ENCODE data around the gene LSM14B.

LSM14B gene

DNA sequence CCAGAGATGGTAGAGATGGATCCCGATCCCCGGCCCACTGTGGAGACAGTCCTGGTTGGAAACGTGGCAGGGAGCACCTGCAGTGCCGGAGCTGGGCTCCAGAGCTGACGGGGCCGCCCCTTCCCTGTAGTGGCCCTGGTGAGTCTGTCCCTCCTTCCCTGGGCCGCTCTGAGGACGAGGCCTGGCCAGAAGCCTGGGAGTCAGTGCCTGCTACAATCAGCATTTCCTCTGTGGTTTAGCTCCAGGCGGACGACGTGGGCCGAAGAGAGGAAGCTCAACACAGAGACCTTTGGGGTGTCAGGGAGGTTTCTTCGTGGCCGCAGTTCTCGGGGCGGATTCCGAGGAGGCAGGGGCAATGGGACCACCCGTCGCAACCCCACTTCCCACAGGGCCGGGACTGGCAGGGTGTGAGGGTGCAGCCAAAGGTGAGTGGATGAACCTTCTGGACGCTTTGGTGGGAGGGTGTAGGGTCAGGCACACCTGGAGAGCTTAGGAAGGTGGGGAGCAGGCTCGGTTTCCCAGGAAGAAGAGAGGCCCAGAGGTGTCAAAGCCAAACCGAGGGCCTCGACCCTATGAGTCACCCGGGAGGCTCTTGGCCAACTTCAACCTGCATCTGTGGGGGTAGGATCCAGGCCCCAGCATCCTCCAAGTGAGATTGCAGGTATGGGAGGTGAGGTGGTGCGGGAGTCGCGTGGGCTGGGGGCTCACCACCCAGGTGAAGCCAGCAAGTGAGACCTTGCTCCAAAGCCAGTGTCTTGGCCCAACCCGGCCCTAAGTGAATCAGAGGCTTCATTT lies 11.0 kb downstream of the LSM14B start:
- DNase-seq, result no peak

DNA sequence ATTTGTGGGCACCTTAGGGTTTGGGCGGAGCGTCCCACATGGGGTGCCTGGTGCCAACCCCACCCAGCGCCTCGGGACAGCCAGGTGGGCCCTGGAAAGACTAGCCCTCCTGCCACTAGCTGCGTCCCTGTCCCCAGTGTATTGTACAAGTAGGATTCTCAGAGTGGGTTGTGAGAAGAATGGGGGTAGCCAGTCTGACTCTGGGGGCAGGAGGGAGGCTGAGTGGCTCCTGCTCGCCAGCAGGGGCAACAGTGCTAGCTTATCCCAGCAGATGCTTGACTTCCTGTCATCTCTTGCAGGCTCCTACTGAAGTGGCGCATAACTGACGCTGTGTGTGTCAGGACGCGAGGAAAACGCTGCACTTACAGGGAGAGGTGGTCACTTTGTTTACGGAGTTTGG lies 11.6 kb downstream of the LSM14B start:
- DNase-seq, result no peak

DNA sequence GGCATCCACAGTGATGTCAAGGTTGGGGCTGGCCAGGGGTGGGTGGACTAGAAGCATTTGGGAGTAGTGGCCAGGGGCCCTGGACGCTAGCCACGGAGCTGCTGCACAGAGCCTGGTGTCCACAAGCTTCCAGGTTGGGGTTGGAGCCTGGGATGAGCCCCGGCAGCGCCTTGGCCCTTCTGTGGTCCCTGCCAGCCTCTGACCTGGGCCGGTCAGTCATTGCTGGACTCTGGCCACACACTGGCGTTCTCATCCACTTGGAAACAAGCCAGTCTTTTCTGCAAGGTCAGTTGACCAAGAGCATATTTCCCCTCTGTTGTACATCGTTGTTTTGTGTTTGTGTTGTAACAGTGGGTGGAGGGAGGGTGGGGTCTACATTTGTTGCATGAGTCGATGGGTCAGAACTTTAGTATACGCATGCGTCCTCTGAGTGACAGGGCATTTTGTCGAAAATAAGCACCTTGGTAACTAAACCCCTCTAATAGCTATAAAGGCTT lies 12.5 kb downstream of the LSM14B start:
- no peak for DNase-seq

DNA sequence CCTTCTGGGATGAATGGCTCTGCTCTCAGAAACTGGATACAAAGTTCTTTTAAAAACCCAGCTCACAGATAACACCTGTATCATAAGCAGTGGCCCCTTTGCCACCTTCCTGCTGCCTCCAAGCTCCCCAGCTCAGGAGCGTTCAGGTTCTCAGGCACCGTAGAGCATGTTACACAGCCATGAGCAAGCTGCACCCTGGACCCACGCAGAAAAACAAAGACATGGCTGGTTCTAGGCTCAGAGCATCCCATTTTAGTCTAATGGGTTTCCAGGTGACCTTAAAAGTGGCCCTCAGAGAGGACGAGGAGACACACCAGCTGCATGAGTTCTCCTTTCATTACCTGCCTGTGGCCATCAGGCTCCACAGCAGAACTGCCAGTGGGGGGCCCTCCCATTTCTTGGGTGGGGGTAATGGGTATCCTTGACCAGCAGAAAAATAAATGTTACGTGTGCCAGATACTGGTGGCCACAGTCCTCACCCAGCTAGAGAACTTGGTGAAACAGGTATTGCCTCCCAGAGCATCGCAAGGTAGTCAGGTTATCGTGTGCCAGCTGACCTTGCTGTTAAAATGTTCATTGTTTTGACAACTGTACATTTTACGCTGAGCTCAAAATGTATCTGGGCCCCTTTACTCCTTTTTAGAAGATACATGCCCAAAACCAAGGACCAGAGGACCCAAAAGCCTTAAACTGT lies 13.4 kb downstream of the LSM14B start:
- no peak for DNase-seq

DNA sequence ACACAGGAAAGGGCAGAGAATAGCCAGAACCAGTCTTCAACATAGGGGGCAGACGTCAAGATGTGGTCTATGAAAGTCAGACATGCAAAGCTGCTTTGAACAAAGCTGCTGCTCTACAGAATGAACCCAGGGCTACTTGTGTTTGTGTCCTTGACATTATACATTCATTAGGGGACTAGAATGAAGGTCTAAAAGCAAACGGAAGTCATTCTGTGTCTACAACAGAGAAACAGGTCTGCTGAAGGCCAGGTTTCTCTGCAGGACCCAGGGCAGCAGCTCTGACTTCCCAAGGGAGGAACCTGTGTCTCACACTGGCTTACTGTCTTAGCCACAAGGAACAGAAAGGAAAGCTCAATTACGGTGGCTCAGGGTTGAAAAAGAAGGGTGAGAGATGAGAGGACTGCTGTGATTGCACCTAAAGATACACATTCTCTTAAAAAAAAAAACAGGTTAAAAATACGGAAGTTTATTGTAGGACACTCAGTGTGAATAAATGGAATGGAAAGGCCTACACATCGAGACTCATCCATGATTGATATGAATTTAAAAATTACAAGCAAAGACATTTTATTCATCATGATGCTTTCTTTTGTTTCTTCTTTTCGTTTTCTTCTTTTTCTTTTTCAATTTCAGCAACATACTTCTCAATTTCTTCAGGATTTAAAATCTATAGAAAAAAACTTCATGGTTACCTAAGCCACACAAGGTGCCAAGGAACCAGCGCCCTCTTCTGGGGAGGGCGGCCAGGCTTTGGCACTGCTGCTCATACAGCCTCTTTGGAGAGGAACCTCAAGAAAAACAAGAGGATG lies 14.2 kb downstream of the LSM14B start:
- peak; percentile 66 for DNase-seq

DNA sequence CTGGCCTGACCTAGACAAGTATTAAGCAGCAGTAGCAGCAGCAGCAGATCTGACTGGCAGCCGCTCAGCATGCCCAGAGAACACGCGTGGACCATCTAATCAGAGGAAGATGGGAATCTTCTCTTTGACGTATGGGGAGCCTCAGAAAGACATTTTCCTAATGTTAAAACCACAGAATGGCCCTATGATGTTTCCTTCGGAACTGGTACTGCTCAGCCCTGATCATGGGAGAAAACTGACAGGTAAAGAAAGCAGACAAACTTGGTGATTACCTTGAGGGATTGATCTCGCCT lies 14.8 kb downstream of the LSM14B start:
- DNase-seq, result no peak

DNA sequence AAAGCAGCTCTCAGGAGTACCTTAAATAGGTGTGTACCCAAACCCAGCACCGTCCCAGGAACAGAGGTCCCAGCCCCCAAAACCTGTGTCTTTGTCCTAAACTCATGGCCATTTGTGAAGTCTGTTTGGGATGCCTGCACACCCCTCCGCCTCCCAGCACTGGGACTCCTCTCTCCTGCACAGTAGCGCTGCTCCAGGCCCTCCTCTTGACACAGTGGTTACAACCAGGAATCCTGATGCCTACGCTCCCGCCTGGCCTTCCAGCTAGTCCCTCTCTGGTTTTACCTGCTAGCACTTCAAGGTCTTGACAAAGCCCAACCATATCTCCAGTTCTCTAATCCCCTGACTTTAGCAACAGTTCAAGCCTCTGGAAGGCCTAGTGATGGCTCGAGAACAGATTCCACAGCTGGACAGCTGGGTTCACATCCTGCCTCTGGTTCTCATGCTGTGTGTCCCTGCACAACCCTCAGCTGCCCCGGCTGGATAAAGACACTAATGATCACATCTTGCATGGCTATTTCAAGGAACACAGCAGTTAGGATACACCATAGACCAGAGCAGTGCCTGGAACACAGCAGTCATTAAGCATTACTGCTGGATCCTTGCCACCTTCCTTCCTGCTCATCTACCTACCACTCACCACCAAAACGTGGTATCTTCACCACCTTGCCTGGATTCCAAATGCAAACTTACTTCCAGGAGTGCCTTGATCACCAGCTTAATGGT lies 15.4 kb downstream of the LSM14B start:
- DNase-seq, result no peak

DNA sequence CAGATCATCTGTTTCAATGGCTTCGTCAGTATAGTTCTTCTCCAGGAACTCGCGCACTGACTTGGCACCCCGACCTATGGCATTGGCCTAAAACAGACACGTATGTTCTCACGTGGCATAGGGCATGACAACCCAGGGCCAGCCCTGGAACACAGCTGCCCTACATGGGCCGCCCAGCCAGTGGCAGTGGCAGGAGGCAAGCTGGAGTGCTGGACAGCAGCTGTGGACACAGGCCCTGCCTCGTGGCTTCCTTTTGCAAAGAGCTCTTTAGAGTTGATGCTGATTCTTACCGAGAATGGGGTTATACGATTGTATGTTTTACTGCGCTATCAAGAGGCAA lies 15.9 kb downstream of the LSM14B start:
- DNase-seq, result no peak

DNA sequence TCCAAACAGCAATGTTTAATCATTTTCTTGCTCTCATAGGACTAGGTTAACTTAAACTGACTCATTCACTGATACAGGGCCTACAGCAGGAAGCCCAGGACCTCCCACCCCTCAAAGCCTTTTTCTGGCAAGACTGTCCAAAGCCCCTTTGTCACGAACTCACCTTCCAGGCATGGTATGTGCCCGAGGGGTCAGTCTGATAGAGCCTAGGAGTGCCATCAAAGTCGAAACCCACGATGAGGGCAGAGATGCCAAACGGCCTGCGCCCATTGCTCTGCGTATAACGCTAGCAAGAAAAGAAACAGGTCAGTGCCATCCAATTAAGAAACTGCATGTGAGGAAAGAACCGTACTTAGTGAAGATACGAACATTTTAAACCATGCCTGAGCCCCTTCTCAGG lies 16.6 kb downstream of the LSM14B start:
- DNase-seq, result no peak

DNA sequence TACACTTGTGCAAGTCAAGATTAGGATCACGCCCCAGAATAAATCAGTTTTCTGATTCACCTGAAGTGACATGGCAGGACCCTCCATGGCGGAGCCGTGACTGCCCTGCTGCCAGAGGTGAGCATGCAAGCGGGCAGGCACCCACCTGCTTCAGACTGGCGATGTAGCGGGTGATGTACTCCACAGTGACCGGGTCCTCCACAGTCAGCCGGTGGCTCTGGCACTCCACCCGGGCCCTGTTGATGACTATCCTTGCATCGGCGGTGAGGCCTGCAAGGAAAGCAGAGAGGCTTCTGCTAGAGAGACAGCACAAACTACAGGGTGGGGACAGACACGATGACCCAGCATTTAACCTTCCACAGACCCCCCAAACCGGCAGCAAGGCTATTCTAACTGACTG lies 17.4 kb downstream of the LSM14B start:
- DNase-seq, result no peak

DNA sequence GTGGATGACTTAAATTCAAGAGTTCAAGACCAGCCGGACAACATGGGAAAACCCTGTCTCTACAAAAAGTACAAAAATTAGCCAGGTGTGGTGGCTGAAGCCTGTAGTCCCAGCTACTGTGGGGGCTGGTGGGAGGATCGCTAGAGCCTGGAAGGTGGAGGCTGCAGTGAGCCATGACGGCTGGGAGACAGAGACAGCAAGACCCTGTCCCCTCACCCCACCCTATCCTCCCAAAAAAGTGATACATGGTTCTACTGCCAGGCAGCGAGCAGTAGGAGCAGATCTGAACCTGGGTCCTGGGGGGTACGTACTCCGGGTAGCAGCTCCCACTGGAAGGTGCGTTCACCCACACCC lies 18.7 kb downstream of the LSM14B start:
- DNase-seq, result no peak

DNA sequence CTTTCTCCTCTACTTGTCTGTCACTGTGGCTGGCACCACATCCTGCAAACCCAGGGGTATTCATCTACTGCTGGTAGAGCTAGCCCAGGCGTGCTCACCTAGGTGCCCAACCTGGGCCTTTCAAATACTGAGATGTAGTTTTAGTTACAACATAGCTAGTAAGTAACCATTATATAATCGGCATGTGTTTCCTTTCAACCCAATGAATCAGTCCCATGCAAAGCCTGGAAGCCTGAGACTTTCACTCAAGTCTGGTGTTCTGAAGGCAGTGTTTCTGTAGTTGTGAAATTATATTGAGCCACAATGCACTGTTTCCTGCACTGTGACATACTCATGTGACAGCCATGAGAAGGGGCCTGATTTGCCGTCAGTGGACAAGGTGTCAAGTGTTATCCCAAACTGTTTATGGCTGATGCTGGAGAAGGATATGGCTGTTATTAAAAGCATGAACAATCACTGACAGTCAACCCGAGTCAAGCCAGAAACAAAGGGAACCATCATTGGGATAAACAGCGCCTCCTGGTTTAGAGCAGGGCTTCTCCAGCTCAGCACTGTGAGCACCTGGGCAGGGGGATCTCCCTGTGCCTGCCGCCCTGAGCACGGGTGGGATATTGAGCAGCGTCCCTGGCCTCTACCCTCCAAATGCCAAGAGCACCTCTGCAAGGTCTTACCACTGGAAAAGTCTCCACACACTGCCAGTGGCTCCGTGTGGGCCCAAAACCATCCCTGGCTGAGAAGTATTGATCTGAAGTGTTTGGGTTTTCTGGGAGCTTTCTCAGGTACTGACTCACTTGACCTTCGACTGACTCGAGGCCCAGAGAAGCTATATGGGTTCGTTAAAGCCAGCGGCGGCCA lies 19.3 kb downstream of the LSM14B start:
- DNase-seq, result no peak

DNA sequence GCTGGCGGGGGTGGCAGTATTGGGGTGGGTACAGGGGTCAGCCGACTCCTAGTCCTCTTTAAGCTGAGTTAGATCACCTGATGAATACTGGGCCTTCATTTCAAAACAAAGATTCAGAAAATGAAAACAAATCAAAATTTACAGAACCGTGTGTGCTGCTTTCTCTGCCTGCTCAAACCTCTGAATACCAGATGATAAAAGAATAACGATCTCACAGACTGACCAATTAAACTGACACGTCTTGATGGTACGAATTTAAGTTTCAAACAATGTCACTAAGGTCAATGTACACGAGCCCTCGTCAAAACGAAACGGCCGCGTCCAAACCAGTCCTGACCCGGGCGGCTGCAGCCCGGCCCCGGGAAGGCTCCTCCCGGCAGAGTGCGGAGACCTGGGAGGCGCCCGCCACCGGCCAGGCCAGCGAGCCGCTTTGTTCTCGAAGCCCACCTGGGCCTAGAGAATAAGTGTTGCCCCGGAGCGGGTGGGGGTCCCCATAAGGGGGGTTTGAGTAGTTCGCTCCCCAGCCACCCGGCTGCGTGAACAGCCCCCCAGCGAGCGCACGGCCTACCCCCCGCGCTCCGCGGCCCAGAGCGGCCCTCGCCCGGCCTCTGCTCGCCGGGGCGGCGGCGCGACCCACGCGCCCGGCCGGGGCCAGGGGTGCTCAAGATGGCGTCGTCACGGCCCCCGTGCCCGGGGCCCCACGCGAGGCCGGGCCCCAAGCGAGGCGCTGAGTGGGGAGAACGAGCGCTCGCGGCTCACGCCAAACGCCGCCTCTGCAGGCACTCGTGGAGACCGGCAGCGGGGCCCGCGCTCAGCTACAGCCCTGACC lies 20.2 kb downstream of the LSM14B start:
- no peak for DNase-seq

DNA sequence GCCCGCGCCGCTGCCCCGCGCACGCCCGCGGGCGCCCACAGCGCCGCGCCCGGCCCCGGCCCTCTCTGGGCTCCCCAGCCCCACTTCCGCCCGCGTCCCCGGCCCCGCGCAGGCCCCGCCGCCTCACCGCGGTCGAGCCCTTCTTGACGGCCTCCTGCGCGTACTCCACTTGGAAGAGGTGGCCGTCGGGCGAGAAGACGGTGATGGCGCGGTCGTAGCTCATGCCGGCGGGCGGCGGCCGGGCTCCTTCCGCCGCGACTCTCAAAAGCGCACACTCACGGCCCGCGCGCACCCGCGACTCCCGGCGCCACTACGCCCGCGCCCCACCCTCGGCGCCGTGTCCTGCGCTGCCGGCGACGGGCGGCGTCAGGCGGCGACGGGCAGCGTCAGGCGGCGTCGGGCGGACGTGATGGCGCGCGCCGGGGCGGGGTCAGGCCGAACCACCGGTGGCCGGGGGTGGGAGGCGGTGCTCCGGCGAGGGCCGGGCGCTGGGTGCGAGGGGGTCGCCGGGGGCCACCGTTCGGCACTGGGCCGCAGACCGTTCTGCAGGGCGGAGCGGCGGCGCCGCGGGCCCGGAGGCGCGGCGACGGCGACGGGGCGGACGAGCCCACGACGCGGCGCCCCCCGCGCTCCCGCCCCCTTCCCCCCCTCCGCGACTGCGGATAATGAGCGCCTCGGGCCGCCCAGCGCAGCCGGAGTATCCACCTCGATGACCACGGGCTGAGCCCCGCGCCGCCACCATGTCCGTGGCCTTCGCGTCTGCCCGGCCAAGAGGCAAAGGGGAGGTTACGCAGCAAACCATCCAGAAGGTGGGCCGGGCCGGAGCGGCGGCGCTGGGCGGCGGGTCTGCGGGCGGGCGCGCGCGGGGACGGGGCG lies 21.0 kb downstream of the LSM14B start, which contains the start of the genes PSMA7 and SS18L1:
Gene PSMA7 (minus strand): TSS at position 314 of the 876 bp plus-strand sequence. CDS start 91 bp downstream, at position 223.
Gene SS18L1 (plus strand): TSS at position 689 of the 876 bp plus-strand sequence. CDS start 52 bp downstream, at position 741.
- DNase-seq, result peak; percentile 90

DNA sequence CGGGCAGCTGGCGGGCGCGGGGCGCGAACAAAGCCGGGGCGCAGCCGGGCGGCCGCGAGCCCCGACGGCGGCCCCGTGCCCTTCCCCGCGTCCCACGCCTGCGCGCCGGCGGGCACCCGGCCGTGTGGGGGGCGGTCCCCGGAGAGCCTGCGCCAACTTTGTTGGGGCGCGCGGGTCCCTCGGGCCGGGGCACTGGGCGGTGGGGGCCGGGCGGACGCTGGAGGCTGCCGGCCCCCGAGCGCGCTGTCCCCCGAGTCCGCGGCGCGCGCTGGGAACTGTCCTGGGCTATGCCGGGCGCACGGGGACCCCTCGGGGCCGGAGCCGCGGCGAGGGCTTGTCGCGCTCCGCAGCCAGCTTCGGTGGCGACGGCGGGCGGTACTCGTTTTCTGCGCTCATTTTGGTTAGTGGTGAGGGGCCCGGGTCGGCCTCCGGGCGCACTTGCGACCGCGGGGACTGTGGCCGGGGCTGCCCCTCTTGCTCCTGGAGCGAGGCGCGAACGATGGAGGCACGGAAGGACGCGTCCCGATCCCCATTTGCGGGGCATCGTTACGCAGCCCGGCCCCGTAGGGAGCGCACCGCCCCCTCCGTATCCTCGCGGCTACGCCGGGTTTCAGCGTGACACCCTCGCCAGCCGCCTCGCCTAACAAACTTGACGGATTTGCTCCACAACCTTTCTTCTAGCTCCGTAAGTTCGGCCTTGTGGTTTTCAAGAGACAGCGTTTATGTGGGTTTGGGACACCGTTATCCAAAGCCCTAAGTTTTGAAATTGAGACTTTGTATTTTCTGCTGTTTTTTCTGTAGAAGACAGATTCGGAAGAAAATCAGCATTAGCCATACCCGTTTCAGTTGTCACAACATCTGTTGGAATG lies 21.9 kb downstream of the LSM14B start:
- DNase-seq, result peak; percentile 54

DNA sequence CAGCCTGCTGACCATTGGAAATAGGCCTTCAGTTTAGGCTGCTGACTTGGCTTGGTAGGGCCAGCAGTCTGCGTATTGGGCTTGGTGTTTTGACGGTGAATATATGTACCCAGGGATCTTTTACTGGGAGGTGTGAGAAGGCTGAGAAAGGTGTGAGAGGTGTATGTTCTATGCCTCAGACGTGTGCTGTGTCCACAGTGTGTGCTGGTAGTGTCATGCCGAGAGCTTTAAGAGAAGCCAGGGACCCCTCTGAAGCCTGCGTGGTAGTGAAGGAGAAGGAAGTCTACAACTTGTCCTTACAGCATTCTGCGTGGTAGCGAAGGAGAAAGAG lies 23.4 kb downstream of the LSM14B start:
- no peak for DNase-seq

DNA sequence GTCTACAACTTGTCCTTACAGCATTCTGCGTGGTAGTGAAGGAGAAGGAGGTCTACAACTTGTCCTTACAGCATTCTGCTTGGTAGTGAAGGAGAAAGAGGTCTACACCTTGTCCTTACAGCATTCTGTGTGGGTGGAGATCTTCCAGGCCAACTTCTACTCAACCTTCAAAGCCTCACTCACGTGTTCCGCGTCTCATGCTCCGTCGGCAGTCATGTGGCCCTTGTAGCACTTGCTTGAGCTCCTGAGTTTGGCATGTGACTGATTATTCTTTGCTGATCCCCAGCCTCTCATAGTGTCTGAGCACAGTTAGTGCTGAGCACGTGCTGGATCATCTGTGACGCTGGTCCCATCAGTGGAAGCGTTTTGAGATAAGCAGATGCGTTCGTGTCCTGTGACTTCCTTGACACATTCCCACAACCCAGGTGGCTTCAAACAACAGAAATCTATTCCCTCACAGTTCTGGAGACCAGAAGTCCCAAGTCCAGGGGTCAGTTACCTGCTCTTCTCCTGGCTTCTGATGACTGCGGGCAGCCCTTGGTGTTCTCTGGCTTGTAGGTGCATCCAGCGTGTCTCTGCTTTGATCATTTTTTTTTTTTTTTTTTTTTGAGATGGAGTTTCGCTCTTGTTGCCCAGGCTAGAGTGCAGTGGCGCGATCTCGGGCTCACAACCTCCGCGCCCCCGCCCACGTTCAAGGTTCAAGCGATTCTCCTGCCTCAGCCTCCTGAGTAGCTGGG lies 23.9 kb downstream of the LSM14B start:
- DNase-seq, result no peak

DNA sequence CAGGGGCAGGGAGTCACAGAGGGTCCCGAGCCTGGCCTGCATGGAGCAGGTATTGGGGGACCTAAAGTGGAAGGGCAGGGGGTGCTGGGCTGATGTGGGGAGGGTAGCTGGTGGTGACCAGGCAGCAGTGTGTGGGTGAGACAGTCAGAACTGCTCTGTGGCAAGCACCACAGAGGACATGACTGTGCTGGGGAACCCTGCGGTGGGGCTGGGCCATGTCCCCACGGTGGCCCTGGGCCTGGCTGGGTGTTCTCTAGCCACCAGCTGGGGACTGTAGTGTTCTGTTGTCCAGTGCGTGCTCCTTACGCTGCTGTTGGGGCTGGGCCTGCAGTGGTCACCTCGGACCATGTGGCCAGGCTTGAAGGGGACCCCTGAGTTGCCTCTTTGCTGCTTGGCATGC lies 24.9 kb downstream of the LSM14B start:
- DNase-seq, result no peak

Data from left hindlimb (tissue), 1 donor.